ENCODE measurements around the gene MOSPD2.

Gene MOSPD2

GRCh38 chrX:14865201-14865600 is 8.0 kb upstream of the MOSPD2 start:
- H3K79me2 ChIP-seq (ENCODE audit: low read length): peaks cover 27% of the 10 kb centered on the region
- no peaks in the 10 kb centered on the region for H3K4me1 ChIP-seq (ENCODE audit: low read length)
- no peak for DNase-seq
- no peaks in the 10 kb centered on the region for H3K9me2 ChIP-seq (replicated peaks; ENCODE audit: insufficient read depth, low read length)
- no peaks in the 10 kb centered on the region for H3K36me3 ChIP-seq (replicated peaks; ENCODE audit: insufficient read depth, low read length)
- TF ChIP-seq EZH2 (optimal IDR thresholded peaks at IDR 0.05; ENCODE audit: low read depth, low read length): no peak
- no peak for TF ChIP-seq EZH2phosphoT487 (IDR thresholded peaks at IDR 0.05; ENCODE audit: low read length)
- TF ChIP-seq, protein P1, sequence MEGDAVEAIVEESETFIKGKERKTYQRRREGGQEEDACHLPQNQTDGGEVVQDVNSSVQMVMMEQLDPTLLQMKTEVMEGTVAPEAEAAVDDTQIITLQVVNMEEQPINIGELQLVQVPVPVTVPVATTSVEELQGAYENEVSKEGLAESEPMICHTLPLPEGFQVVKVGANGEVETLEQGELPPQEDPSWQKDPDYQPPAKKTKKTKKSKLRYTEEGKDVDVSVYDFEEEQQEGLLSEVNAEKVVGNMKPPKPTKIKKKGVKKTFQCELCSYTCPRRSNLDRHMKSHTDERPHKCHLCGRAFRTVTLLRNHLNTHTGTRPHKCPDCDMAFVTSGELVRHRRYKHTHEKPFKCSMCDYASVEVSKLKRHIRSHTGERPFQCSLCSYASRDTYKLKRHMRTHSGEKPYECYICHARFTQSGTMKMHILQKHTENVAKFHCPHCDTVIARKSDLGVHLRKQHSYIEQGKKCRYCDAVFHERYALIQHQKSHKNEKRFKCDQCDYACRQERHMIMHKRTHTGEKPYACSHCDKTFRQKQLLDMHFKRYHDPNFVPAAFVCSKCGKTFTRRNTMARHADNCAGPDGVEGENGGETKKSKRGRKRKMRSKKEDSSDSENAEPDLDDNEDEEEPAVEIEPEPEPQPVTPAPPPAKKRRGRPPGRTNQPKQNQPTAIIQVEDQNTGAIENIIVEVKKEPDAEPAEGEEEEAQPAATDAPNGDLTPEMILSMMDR (IDR thresholded peaks at IDR 0.05; ENCODE audit: low read length): no peak
- no peak overlapping the region for H3K4me3 ChIP-seq (ENCODE audit: low read length)
- H2AFZ ChIP-seq (ENCODE audit: low read length): no peak overlapping the region
- no peak overlapping the region for H3K9ac ChIP-seq (ENCODE audit: low read length)
- no peaks in the 10 kb centered on the region for H3K27me3 ChIP-seq (replicated peaks; ENCODE audit: insufficient read depth, low read length)
- H3F3A ChIP-seq (ENCODE audit: insufficient read depth, low read length): no peaks in the 10 kb centered on the region
- no peaks in the 10 kb centered on the region for H4K20me1 ChIP-seq (ENCODE audit: insufficient read depth, low read length)
- H3K9me3 ChIP-seq (replicated peaks; ENCODE audit: insufficient read depth, low read length): no peaks in the 10 kb centered on the region
- no peak overlapping the region for H3K4me2 ChIP-seq (ENCODE audit: low read depth, low read length)
- no peak overlapping the region for H3K27ac ChIP-seq (ENCODE audit: low read length)

- no peak overlapping the region for H3K27ac ChIP-seq (ENCODE audit: low read length)
- H3K9me3 ChIP-seq (replicated peaks; ENCODE audit: insufficient read depth, low read length): no peaks in the 10 kb centered on the region
- H3K27me3 ChIP-seq (replicated peaks; ENCODE audit: insufficient read depth, low read length): no peaks in the 10 kb centered on the region
- H3K4me1 ChIP-seq (ENCODE audit: low read length): no peaks in the 10 kb centered on the region
- H2AFZ ChIP-seq (ENCODE audit: low read length): no peak overlapping the region
- no peak overlapping the region for H3K9ac ChIP-seq (ENCODE audit: low read length)
- peaks cover 53% of the 10 kb centered on the region for H3K79me2 ChIP-seq (ENCODE audit: low read length)
- H3K4me2 ChIP-seq (ENCODE audit: low read depth, low read length): peak overlapping the region; percentile 50
- no peaks in the 10 kb centered on the region for H4K20me1 ChIP-seq (ENCODE audit: insufficient read depth, low read length)
- no peaks in the 10 kb centered on the region for H3K9me2 ChIP-seq (replicated peaks; ENCODE audit: insufficient read depth, low read length)
- no peaks in the 10 kb centered on the region for H3K36me3 ChIP-seq (replicated peaks; ENCODE audit: insufficient read depth, low read length)
- no peak for TF ChIP-seq EZH2 (optimal IDR thresholded peaks at IDR 0.05; ENCODE audit: low read depth, low read length)
- TF ChIP-seq EZH2phosphoT487 (IDR thresholded peaks at IDR 0.05; ENCODE audit: low read length): no peak
- TF ChIP-seq, protein P1 (IDR thresholded peaks at IDR 0.05; ENCODE audit: low read length): no peak
- peak overlapping the region; percentile 41; the same call in 1 of the 2 replicates for H3K4me3 ChIP-seq (ENCODE audit: low read length)
- H3F3A ChIP-seq (ENCODE audit: insufficient read depth, low read length): no peaks in the 10 kb centered on the region
- DNase-seq: no peak
Measured at GRCh38 chrX:14871767-14872166, 1.5 kb upstream of the MOSPD2 start.

DNA sequence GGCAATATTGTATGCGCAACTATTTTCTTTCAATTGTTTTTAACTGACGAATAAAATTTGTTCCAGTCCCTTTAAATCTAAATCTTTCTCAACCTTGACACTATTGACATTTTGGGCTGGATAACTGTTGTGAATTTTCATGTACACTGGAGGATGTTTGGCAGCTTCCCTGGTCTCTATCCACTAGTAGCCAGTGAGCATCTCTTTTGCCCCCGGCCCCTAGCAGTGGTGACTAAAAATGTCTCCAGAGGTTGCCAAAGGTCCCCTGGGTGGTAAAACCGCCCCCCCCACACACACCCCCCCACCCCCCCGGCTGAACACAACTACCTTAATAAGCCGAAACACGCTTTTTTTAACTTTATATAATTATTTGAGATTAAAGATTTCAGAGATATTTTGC is 866 bp upstream of the MOSPD2 start:
- Histone ChIP-seq H3K27ac (ENCODE audit: low read length) (no peak overlapping the region), H2AFZ (ENCODE audit: low read length) (peak overlapping the region; percentile 84), H3F3A (ENCODE audit: insufficient read depth, low read length) (no peaks in the 10 kb centered on the region)

More for the DNA sequence above, 866 bp upstream of the MOSPD2 start:
- H3K4me2 ChIP-seq (ENCODE audit: low read depth, low read length): peak overlapping the region; percentile 50
- H4K20me1 ChIP-seq (ENCODE audit: insufficient read depth, low read length): no peaks in the 10 kb centered on the region
- no peaks in the 10 kb centered on the region for H3K9me2 ChIP-seq (replicated peaks; ENCODE audit: insufficient read depth, low read length)
- no peaks in the 10 kb centered on the region for H3K4me1 ChIP-seq (ENCODE audit: low read length)
- H3K36me3 ChIP-seq (replicated peaks; ENCODE audit: insufficient read depth, low read length): no peaks in the 10 kb centered on the region
- H3K4me3 ChIP-seq (ENCODE audit: low read length): peak overlapping the region; percentile 86
- H3K27me3 ChIP-seq (replicated peaks; ENCODE audit: insufficient read depth, low read length): no peaks in the 10 kb centered on the region
- no peaks in the 10 kb centered on the region for H3K9me3 ChIP-seq (replicated peaks; ENCODE audit: insufficient read depth, low read length)
- TF ChIP-seq EZH2 (optimal IDR thresholded peaks at IDR 0.05; ENCODE audit: low read depth, low read length) (no peak), EZH2phosphoT487 (IDR thresholded peaks at IDR 0.05; ENCODE audit: low read length) (no peak)
- TF ChIP-seq, protein P1 (IDR thresholded peaks at IDR 0.05; ENCODE audit: low read length): no peak
- peak overlapping the region; percentile 71 for H3K9ac ChIP-seq (ENCODE audit: low read length)
- H3K79me2 ChIP-seq (ENCODE audit: low read length): peaks cover 48% of the 10 kb centered on the region
- no peak for DNase-seq

All from MM.1S (cell line).